OCI-LY3 (cell line): ENCODE data around the gene PTPRJ.

Experiments used
- H2AFZ ChIP-seq: fragments of 200-600, 300-600 bp; shearing (Covaris generic); 2 replicates; pipeline ENCODE4 v1.6.0; 2014; ENCODE audit warnings: antibody characterized with exemption, low read depth, low read length
- H3K27ac ChIP-seq: fragments of 200-600, 300-600 bp; sonication (generic); 2 replicates; pipeline ENCODE4 v1.5.1; 2014; ENCODE audit warnings: mild to moderate bottlenecking, low read length, moderate library complexity, mixed read lengths
- H3K27me3 ChIP-seq: fragments of 200-600, 300-600 bp; sonication (generic); 2 replicates; pipeline ENCODE4 v1.6.1; 2014; ENCODE audit warnings: low read depth, low read length, mixed read lengths
- H3K36me3 ChIP-seq: fragments of 200-600, 300-600 bp; sonication (generic); replicated peaks from 2 replicates; pipeline ENCODE3; 2014; ENCODE audit warnings: low read depth, low read length, mixed read lengths
- H3K4me1 ChIP-seq: fragments of 300-600, 200-600 bp; sonication (generic); 2 replicates; pipeline ENCODE4 v1.6.1; 2014; ENCODE audit warnings: low read length, mixed read lengths
- H3K4me2 ChIP-seq: fragments of 200-600, 300-600 bp; sonication (generic); 2 replicates; pipeline ENCODE4 v1.6.1; 2014; ENCODE audit warnings: low read length, mixed read lengths
- H3K4me3 ChIP-seq: fragments of 300-600, 200-600 bp; sonication (generic); 2 replicates; pipeline ENCODE4 v1.5.1; 2014; ENCODE audit warnings: antibody characterized with exemption, mild to moderate bottlenecking, low read length, moderate library complexity
- H3K79me2 ChIP-seq: fragments of 300-600, 200-600 bp; shearing (Covaris generic); 2 replicates; pipeline ENCODE4 v1.6.1; 2014; ENCODE audit warnings: mild to moderate bottlenecking, low read length, mixed read lengths
- H3K9ac ChIP-seq: fragments of 300-600, 200-600 bp; shearing (Covaris generic); 2 replicates; pipeline ENCODE4 v1.6.0; 2014; ENCODE audit warnings: mild to moderate bottlenecking, low read length, moderate library complexity
- H3K9me3 ChIP-seq: fragments of 200-600, 300-600 bp; shearing (Covaris generic); 2 replicates; pipeline ENCODE4 v1.6.1; 2014; ENCODE audit warnings: low read length, mixed read lengths; ENCODE audit not compliant: insufficient read depth
- H4K20me1 ChIP-seq: fragments of 200-600, 300-600 bp; sonication (generic); 2 replicates; pipeline ENCODE4 v1.6.1; 2016; ENCODE audit warnings: low read length, mixed read lengths; ENCODE audit not compliant: insufficient read depth
- EZH2phosphoT487 ChIP-seq: fragments of 200-600 bp; shearing (Covaris generic); IDR thresholded peaks from 2 replicates; pipeline ENCODE4 v1.6.1; 2018; ENCODE audit warnings: antibody characterized with exemption, mixed run types, low read depth
- TF ChIP-seq, protein P1 (sequence below): fragments of 200-600, 300-600 bp; sonication (generic); IDR thresholded peaks from 2 replicates; pipeline ENCODE4 v1.5.1; 2014; ENCODE audit warnings: antibody characterized with exemption, low read length, low read depth

PTPRJ gene

DNA sequence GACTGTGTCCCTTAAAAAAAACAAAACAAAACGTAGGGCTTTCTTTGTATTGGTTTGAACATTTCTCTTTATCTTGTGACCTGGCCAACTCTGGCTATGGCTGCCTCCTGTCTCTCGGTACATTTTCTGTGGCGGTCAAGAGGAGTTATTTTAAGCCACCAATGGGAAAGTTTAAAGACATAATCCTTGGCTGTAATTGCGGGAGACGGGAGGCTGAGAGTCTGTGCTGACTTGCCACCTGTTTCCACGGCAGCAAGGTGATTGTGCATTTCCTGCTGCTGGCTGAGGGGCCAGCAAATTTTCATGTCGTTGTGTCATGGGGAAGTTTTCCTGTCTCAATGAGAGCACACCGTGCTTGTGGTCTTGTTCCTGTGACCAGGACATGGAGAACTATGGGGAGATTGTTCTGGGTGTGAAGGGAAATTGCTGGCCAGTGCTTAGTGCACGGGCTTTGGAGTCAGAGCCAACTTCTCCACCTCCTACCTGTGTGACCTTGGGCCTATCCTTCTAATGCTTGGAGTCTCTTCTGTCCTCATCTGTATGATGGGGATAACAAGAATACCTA, 11.0 kb downstream of the PTPRJ start:
- Histone ChIP-seq H3K9ac (peak overlapping the region; percentile 49), H3K9me3 (no peaks in the 10 kb centered on the region), H3K27ac (peak overlapping the region; percentile 4), H3K4me2 (peak overlapping the region; percentile 82), H3K27me3 (no peaks in the 10 kb centered on the region), H2AFZ (no peak overlapping the region), H4K20me1 (peaks cover 66% of the 10 kb centered on the region), H3K4me3 (peak overlapping the region; percentile 66), H3K79me2 (peaks cover 97% of the 10 kb centered on the region), H3K36me3 (peaks cover 21% of the 10 kb centered on the region), H3K4me1 (peaks cover 64% of the 10 kb centered on the region)
- TF ChIP-seq EZH2phosphoT487 = no peak
- TF ChIP-seq, protein P1, sequence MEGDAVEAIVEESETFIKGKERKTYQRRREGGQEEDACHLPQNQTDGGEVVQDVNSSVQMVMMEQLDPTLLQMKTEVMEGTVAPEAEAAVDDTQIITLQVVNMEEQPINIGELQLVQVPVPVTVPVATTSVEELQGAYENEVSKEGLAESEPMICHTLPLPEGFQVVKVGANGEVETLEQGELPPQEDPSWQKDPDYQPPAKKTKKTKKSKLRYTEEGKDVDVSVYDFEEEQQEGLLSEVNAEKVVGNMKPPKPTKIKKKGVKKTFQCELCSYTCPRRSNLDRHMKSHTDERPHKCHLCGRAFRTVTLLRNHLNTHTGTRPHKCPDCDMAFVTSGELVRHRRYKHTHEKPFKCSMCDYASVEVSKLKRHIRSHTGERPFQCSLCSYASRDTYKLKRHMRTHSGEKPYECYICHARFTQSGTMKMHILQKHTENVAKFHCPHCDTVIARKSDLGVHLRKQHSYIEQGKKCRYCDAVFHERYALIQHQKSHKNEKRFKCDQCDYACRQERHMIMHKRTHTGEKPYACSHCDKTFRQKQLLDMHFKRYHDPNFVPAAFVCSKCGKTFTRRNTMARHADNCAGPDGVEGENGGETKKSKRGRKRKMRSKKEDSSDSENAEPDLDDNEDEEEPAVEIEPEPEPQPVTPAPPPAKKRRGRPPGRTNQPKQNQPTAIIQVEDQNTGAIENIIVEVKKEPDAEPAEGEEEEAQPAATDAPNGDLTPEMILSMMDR = no peak

DNA sequence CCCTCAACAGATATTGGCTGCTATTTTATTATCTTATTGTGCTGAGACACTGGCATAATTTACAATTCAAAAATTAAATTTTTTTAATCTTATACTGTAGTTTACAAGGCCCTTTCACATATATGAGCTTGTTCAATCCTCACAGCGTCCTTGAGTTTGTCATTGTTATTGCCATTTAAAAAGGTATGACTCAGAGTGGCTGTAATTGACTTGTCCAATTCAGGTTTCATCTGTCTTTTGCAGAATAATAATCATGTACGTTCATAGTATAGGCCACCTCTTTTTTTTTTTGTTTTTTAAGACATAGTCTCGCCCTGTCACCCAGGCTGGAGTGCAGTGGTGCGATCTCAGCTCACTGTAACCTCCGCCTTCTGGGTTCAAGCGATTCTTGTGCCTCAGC, 11.5 kb downstream of the PTPRJ start:
- Histone ChIP-seq H3K36me3 (peaks cover 18% of the 10 kb centered on the region), H4K20me1 (peaks cover 72% of the 10 kb centered on the region), H3K9me3 (no peaks in the 10 kb centered on the region), H3K79me2 (peaks cover 97% of the 10 kb centered on the region), H3K4me1 (peaks cover 64% of the 10 kb centered on the region), H3K9ac (no peak overlapping the region), H3K4me2 (no peak overlapping the region), H2AFZ (no peak overlapping the region), H3K27ac (no peak overlapping the region), H3K4me3 (no peak overlapping the region), H3K27me3 (no peaks in the 10 kb centered on the region)
- no peak for TF ChIP-seq EZH2phosphoT487
- TF ChIP-seq, protein P1 = no peak

DNA sequence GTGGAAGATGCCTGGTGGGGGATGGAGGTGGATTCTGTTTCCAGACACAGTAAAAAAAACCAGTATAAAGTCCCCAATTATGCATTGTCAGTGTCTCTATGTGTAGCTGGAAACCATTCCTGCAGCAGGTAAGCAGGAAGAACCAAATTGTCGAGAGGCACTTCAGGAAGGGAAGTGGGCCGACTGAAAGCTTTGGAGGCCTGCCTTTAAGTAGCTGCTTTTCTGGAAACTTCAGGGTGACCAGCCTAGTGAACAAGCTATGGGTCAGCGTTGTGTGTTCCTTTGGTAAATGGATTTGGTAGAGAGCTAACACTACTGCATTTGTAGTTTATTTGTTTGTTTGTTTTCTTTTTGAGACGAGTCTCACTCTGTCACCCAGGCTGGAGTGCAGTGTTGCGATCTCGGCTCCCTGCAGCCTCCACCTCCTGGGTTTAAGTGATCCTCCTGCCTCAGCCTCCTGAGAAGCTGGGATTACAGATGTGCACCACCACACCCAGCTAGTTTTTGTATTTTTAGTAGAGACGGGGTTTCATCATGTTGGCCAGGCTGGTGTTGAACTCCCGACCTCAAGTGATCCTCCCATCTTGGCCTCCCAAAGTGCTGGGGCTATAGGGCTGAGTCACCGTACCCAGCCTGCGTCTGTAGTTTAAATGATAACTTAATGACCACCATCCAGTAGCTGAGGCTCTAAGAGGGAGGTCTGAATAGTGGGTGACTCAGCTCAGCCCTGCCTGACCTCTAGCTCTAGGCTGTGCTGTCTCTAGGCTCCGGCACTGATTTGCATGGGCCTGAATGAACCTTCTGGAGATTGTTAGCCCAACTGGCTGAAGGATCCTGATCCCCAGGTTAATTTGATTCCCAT, 12.8 kb downstream of the PTPRJ start:
- no peak overlapping the region for H2AFZ ChIP-seq
- no peak overlapping the region for H3K9ac ChIP-seq
- H3K4me1 ChIP-seq = peaks cover 64% of the 10 kb centered on the region
- peaks cover 97% of the 10 kb centered on the region for H3K79me2 ChIP-seq
- no peaks in the 10 kb centered on the region for H3K9me3 ChIP-seq
- peaks cover 77% of the 10 kb centered on the region for H4K20me1 ChIP-seq
- peaks cover 18% of the 10 kb centered on the region for H3K36me3 ChIP-seq
- H3K27me3 ChIP-seq = no peaks in the 10 kb centered on the region
- H3K4me3 ChIP-seq = no peak overlapping the region
- H3K27ac ChIP-seq = no peak overlapping the region
- H3K4me2 ChIP-seq = no peak overlapping the region
- TF ChIP-seq, protein P1 = no peak
- TF ChIP-seq EZH2phosphoT487 = no peak

DNA sequence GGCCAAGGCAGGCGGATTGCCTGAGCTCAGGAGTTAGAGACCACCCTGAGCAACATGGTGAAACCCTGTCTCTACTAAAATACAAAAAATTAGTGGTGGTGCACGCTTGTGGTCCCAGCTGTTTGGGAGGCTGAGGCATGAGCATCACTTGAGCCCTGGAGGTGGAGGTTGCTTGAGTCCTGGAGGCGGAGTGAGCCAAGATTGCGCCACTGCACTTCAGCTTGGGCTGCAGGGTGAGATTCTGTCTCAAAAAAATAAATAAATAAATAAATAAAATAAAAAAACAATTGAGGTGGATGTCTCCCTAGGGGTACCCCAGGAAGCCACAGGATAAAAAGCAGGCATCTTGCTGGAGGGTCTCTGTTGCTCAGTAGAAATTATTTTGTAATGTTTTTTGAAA, 14.1 kb downstream of the PTPRJ start:
- Histone ChIP-seq H4K20me1 (peaks cover 83% of the 10 kb centered on the region), H3K36me3 (peaks cover 14% of the 10 kb centered on the region), H3K79me2 (peaks cover 97% of the 10 kb centered on the region), H3K9ac (no peak overlapping the region), H3K4me2 (no peak overlapping the region), H3K27me3 (no peaks in the 10 kb centered on the region), H2AFZ (no peak overlapping the region), H3K27ac (no peak overlapping the region), H3K4me3 (no peak overlapping the region), H3K4me1 (peaks cover 67% of the 10 kb centered on the region), H3K9me3 (no peaks in the 10 kb centered on the region)
- TF ChIP-seq, protein P1 = no peak
- TF ChIP-seq EZH2phosphoT487 = no peak
